IPS DF 4.7 (cell line): Measurements from ENCODE around the gene RBM43.
"Not testable (repeated sequence)": the region's sequence is repeated elsewhere in the genome, so short reads cannot be mapped to it uniquely, and the experiment has no call there.

Source experiments
- DNase-seq: peaks from one replicate; pipeline ENCODE4 v3.0.0-alpha.2; 2013; ENCODE audit warnings: low spot score; ENCODE audit errors: extremely low read depth

The RBM43 gene

DNA sequence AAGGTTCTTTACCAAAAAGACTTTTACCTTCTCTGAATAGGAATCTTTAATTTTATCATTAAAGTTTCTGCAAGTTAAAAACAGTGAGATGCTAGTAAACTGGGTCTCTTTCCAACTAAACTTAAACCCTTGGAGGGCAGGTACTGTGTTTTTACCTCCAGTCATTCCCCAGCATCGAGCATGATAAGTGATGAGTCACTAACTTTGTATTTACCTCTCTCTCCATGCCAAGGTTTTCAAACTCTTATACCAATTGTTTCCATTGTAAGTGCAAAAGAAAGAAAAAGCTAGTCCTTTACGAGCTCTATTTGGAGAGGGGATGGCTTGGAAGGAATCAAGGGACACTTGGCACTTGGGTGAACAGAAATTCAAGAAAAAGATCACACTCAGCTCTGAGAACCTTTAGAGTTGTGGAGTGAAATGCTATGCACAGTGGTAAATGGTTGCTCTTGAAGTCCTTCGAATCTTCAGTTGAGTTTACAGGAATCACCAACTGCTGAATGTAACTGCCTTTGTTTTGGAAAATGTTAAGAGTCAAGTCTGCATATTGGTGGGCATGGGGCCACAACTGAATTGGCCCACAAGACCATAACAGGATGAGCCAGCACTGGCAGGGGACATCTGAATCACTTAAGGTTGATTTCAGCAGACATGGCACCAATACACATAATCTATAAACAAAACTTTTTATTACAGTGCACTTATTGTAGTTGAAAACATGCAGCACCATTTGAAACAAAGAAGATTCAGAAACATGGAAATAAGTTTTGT lies 8.3 kb upstream of the RBM43 start:
- DNase-seq, result no peak

DNA sequence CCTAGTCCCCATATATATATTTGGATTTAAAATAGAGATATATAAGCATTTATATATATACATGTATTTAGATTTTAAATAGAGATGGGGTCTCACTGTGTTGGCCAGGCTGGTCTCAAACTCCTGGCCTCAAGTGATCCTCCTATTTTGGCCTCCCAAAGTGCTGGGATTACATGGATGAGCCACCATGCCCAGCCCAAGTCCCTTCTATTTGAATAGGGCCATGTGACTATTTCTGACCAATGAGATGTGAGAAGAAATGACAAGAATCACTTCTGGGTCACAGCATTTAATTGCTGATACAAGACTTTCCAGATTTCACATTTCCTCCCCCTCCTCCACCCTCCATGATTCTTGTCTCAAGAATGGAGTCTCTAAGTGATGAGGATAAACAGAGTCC lies 6.4 kb upstream of the RBM43 start:
- no peak for DNase-seq

DNA sequence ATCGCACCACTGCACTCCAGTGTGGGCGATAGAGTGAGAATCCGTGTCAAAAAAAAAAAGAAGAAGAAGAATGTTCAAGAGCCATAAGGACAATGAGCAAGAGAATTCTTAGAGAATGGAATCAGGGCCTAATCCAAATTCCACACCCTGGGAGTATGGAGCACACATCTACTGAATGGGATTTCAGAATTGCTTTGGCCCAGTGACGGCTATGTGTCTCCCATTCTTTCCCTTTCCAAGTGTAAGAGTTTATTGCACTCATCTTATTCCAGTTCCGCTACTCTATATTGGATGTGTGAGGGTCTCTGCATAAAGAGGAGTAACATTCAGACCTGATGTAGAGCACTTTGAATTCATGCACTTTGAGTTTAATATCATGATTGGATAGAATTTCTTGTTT lies 5.9 kb upstream of the RBM43 start:
- no peak for DNase-seq

DNA sequence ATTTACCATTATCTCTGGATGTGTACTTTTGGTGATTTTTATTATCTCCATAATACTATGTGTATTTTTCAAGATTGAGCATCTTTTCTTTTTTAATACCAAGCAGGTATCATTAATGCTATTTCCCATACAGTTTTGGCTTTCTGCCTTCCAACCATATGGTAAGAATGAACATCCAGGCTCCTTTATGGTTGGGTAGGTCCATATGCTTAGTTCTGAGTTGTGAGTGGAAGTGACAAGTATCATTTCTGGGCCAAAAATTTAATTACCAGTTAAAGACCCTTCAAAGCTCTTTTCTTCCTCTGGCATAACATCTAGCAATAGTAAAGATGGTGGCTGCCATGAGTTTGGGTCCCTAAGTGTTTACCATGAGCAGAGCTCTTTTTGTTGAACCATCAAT lies 4.3 kb upstream of the RBM43 start:
- DNase-seq, result no peak

DNA sequence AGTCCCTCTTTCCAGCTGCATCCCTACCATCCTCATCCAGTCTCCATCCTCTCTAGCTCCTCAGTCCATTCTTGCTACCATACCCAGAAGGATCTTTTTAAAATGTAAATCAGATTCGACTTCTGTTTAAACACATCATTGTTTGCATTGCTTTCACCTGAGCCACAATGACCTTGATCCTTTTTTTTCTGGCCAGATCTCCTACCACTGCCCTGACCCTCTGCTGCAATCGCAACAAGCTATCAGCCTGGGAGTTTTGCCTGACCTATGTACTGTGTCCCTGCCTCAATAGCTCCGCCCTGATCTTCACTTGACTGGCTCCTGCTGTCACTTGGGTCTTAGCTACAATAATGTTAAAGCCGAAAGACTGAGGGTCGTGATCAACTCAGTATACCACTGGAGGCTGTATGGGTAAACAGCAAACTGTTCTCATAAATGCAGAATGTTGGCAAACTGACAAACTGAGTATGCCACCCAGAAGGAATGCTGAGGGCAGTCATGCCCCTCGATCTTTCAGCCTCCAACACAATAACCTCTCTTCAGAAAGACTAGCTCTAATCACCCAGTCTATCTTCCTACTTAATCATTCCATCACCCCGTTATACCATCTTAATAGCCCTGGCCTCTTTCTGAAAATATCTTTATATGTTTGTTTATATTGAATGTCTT lies 2.6 kb upstream of the RBM43 start:
- no peak for DNase-seq

DNA sequence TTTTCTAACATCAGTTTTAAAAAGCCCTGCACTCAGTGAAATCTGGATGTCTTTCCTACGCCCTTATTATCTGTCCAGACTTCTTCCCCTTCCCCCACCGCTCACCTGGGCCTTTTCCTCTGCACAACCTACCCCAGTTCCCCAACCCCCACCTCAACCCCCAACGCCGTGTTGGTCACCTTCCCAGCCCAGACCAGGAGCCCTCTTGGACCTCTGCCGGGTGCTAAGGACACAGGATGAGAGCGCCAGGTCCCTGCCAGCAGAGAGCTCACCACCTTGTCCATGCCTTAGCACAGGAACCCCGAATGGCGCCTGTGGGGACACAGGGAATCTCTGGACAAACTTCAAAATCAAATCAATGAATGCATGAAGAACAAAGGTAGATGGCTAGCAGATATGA lies 966 bp upstream of the RBM43 start:
- no peak for DNase-seq

DNA sequence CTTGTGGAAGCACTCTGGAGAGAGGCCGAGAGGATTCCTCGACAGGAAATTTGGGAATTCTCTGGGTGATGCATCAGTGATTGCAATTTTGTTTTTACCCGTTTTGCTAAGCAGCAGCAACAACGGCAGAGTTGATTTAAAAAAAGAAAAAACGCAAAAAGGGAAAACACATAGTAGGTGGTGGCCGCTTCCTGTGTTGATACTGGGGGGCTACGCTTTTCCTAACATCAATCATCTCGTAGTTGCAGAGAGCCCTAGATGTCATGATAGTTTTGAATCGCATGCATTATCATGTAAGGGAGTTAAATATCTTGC lies 271 bp upstream of the RBM43 start:
- no peak for DNase-seq

DNA sequence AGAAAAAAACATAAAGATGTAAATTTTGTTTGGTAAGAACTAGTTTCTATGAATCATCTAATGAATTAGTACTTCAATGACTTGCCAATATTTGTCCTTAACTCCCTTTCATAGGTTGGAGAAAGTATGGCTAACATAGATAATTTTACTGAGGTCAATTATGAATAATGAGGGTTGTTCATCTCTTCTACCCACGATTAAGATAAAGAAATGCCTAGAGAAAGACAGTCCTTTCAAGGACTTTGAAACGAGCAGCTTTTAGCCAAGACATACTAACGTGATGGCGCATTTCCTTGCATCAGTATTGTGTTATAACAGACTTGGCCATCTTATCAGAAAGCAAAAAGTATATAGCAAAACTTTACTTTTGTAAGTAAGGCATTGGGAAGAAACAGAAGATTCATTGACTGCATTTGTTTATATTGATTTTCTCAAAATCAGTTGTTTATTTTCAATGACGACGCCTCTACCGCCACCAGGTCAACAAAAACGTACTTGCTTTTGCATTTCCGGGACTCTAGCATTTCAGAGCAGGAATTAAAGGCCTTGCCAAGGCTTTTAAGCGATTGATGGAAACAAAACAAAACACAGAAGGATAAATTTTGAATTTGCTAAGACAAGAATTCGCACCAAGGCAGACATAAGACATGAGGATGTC lies 961 bp downstream of the RBM43 start:
- DNase-seq, result no peak

DNA sequence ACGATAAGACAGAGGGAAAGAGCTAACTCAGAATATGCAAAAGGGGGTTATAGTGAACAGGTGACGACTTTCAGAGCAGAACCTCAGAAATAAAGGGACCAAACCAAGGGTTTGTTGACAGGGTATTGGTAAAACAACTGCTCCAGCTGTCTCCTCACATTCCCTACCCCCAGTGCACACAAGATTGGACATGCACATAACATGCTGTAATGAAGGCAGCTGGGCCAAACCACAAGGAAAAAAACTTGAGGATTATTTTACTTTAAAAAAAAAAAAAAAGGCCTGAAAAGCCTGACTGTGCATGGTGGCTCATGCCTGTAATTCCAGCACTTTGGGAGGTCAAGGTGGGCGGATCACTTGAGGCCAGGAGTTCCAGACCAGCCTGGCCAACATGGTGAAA lies 3.5 kb downstream of the RBM43 start:
- DNase-seq, result no peak

DNA sequence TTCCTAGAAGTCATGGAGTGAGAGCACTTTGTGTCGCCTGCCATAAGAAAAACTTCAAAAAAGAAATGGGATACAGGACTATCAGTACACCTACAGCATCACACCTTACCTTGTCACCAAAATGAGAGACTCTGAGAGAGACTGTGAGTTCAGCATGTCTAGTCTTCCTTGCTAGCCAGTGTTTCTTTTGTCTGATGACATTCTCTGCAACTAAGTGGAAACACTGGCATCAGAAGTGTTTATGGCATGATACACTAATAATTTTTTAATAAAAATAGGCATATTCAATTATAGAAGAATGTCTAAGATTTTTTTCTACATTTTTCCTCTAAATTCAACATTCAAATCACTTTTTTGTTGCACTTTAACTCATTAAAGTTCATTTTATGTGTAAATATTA lies 9.0 kb downstream of the RBM43 start:
- no peak for DNase-seq

DNA sequence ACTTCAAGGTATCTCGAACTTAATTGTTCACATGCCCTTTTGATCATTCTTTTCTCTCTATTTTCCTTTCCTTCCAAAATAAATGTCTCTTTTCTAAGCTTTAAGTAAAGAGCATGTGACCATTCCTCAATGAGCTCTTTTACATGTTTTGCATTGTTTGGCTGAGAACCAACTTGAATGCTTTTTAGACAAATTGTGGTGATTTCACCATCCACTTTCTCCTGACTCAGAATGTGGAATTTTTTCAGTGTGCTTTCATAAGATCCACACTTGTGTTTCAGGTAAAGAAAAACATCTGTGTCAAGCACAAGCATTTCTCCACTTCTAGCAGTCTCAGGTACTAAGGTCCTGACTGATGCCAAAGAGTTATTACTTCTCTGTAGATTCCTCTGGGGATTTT lies 10.7 kb downstream of the RBM43 start:
- DNase-seq, result no peak

DNA sequence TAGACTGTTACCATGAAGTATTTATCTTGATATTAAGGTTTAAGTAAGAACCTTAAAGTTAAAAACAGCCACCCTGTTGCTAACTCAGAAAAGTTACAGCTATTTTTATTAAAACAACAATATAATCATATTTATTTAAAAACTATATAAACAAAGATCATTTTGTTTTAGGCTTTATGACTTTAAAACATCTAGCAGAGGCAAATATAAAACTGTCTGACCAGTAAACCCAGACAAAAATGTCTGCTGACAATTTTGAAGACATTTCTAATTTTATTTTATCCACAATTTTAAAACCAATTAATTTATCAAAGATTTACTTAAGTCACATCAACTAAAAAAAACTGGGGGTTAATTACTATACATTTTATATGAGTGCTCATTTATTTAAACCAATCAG lies 14.2 kb downstream of the RBM43 start:
- DNase-seq, result no peak

DNA sequence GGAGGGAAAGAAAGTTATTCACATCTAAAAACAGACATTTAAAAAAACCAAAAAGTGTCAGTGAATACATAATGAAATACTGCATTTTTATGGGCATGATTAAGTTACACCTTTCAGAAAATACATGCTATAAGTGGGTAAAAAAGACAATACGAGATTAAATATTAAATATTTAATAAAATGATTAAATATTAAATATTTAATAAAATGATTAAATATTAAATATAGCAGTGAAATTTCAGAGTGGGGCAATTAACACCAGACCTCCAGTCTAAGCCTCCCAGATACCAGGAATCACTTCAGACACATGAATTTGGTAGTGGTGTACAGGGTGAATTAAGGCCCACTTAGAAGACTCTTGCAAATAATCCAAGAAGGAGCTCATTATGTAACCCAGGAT lies 15.5 kb downstream of the RBM43 start:
- no peak for DNase-seq

DNA sequence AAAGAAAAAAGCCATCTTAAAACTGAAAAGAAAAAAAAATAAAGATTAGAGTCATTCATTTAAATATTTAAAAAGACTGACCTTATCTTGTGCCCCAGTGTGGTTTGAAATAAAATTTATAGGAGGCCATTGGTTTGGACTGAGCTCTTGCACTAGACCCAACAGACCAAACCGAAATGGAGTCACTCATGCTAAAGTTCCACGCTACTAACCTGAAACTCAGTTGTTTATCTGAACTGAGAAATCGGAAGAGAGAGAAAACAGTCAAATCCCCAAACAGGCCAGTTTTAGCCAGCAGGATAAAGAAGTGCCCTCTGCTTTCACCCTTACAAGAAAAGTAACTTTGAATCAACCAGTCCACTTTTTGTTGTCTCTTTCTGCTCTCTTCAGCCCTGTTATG lies 18.2 kb downstream of the RBM43 start:
- no peak for DNase-seq

DNA sequence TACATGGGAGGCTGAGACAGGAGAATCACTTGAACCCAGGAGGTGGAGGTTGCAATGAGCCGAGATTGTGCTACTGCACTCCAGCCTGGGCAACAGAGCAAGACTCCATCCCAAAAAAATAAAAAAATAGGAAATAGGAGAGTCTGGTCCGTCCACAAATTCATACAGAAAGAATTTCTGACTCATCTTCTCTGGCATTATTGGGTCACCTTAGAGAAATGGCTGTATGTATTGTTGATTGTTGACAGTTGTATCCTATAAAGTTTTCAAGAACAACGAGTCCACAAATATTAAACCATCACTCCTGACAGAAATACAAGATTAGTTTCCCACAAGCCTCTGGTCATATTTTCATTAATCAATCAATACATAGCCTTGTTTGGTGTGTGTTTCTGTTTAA lies 20.4 kb downstream of the RBM43 start:
- DNase-seq, result no peak

DNA sequence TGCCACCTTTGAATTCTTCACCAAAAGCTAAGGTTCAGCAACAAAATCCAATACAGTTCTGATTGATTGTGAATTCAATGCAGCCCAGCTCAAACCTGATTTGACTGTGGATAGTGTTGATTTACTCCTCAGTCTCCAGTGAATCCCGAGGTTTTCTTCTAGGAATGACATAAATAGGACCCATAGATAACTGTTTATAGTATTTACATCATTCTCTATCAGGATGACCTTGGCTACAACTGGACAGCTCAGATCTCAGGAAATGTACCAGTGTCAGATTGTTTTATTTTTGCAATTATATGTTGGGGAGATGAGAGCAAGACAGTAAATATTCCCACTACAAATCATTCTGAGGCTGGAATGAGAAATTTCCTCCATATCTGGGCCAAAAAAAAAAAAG lies 21.2 kb downstream of the RBM43 start:
- no peak for DNase-seq

DNA sequence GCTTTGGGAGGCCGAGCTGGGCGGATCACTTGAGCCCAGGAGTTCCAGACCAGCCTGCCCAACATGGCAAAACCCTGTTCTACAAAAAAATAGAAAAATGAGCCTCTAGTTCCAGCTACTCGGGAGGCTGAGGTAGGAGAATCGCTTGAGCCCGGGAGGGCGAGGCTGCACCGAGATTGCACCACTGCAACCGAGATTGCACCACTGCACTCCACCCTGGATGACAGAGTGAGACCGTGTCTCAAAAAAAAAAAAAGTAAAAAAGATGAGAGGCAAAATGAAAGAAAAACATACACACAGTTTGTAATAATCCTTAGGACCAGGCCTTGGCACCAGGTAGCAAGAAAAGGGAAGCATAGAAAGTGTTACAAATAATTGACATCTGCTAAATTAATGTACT lies 22.0 kb downstream of the RBM43 start:
- DNase-seq, result no peak

DNA sequence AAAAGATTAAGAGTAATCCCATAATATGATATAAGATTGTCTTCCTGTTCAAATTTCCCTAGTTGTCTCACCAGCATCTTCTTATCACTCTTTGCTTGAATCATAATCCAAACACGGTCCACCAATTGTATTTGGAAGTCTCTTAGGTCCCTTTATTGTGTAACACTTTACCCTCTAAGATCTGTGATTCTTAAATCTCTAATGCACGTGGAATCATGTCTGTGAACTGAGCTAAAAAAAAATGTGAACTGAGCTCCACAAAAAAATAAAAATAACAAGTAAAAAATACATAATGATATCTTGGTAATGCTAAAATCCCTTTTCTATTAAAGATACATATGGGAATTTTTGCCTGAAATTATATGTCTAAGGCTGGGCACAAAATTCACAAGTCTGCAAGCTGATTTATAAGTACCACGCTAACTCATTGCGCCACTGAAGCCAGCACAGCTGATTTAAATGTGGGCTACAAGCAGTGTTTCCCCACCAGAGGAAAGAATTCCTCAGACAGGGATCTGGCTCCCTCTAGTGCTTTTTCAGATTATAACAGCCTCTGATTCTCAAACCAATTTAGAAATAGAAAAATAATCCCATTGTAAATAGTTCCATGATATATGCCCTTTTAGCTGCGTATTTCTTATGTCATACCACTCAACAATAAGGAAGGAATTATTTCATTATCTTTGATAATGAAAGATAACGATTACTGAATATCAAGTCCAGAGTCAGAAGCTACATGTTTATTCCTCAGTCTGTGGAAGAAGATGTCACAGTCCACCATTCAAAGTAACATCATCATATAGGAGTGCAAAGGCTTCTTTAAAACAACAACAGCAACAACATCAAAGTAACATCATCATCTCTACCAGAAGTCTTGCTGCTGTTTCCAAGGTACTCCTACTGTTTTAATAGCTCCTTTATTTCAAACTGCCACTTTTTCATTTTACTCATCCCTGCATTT lies 22.9 kb downstream of the RBM43 start:
- no peak for DNase-seq

DNA sequence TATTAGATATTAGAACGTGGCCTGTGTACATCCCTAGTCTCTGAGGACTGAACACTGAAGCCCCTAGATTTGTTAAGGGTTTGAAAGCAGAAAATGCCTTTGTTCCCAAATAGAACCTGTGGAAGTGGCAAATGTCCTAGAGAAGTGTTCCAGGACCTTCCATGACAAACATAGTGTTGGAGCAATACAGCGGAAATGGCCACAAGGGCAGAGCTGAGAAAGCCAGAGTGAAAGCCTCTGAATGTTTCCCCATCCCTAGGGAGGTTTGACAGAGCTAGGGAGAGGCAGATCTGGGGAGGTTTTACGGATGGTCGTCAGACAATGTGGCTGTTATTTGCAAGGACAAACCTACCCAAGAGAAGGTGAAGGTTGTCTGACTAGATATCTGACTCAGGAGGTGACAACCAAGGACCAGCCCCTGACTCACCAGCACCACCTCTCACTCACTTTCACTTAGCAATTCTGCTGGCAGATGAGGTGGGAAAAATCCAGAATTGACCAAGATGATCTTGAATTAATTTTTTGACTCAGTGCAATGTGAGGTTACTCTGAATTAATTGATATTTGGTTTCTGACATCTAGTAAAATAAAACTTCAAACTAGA lies 24.1 kb downstream of the RBM43 start:
- DNase-seq, result no peak

DNA sequence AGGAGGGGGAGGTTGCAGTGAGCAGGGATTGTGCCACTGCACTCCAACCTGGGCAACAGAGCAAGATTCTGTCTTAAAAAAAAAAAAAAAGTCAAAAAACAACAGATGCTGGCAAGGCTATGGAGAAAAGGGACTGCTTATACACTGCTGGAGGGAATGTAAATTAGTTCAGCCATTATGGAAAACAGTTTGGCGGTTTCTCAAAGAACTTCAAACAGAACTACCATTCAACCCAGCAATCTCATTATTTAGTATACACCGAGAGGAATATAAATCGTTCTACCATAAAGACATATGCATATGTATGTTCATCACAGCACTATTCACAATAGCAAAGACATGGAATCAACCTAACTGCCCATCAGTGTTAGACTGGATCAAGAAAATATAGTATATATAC lies 27.9 kb downstream of the RBM43 start:
- DNase-seq, result not testable (repeated sequence)

DNA sequence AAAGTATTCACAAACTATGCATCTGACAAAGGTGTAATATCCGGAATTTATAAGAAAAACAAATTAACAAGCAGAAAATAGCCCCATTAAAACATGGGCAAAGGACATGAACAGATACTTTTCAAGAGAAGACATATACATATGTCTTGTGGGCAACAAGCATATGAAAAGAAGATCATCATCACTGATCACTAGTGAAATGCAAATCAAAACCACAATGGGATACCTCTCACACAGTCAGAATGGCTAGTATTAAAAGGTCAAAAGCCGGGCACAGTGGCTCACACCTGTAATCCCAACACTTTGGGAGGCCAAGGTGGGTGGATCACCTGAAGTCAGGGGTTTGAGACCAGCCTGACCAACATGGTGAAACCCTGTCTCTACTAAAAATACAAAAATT lies 28.4 kb downstream of the RBM43 start:
- DNase-seq, result not testable (repeated sequence)
